ENCODE data around the gene FBXO5.
"Not testable (repeated sequence)": the region's sequence is repeated elsewhere in the genome, so short reads cannot be mapped to it uniquely, and the experiment has no call there.

The FBXO5 gene

GRCh38 chr6:153012856-153013255 lies 30.0 kb upstream of the FBXO5 start:
- no peak for DNase-seq (ENCODE audit: low read depth)
- no peak overlapping the region for H3K4me3 ChIP-seq (ENCODE audit: control insufficient read depth, low read depth, low read length)
- TF ChIP-seq CTCF (conservative IDR thresholded peaks at IDR 0.05; ENCODE audit: control insufficient read depth, insufficient read depth, low read depth, low read length): no peak

GRCh38 chr6:153003366-153003690 lies 20.5 kb upstream of the FBXO5 start:
- TF ChIP-seq CTCF (conservative IDR thresholded peaks at IDR 0.05; ENCODE audit: control insufficient read depth, insufficient read depth, low read depth, low read length): no peak
- H3K4me3 ChIP-seq (ENCODE audit: control insufficient read depth, low read depth, low read length): peak overlapping the region; percentile 96
- no peak for DNase-seq (ENCODE audit: low read depth)

DNA sequence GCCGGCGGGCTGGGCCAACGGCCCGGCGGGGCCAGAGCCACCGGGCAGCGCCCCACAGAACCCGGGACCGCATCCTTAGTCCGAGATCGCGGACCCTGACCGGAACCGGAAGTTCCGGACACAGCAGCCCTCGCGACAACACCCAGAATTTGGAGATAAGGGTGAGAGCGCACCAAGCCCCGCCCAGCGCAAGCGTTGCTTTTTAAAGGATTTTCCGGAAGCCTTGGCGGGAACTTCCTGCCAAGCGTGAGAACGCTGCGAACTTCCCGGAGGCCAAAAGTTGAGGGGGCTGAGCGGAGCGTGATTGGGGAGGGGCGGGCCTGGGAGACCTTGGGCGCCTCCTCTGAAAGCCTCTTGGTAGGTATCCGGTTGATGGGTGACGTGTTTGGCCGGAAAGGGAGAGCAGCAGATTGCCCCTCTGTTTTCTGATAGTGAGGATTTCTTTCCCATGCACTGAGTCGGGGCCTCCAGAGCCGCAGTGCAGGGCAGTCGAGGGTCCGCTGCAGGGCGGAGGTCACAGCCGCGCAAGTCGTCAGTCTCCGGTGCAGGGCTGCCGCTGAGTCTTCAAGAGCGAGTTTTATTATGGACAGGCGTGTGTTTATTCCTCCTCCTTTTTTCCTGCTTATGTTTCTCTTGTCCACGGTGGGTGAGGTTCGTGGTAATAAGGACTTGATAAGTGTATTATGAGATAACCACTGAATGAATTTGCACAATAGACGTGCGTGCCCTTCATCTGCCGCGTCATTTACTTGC lies 19.9 kb upstream of the FBXO5 start, which contains the start of gene MTRF1L:
Gene MTRF1L, minus strand, starts transcription at position 97 of the 753 bp plus-strand sequence. Its CDS starts 24 bp downstream, at position 73.
- peak; percentile 96 for DNase-seq (ENCODE audit: low read depth)
- TF ChIP-seq CTCF (conservative IDR thresholded peaks at IDR 0.05; ENCODE audit: control insufficient read depth, insufficient read depth, low read depth, low read length): no peak
- peak within 1 kb of the TSS; percentile 96 for H3K4me3 ChIP-seq (ENCODE audit: control insufficient read depth, low read depth, low read length)

- TF ChIP-seq CTCF (conservative IDR thresholded peaks at IDR 0.05; ENCODE audit: control insufficient read depth, insufficient read depth, low read depth, low read length): no peak
- peak; percentile 22 for DNase-seq (ENCODE audit: low read depth)
- peak overlapping the region; percentile 96 for H3K4me3 ChIP-seq (ENCODE audit: control insufficient read depth, low read depth, low read length)
Measured at GRCh38 chr6:153001767-153002612, 19.1 kb upstream of the FBXO5 start.

DNA sequence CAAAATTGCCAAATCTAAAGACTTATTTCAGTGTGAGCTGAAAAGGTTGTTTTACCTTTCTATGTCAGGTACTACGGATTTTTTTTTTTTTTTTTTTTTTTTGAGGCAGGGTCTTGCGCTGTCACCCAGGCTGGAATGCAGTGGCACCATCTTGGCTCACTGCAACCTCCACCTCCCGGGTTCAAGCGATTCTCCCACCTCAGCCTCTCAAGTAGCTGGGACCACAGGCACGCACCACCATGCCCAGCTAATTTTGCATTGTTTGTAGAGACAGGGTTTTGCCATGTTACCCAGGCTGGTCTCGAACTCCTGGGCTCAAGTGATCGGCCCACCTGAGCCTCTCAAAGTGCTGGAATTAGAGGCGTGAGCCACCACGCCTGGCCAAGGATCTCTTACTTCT lies 17.9 kb upstream of the FBXO5 start:
- H3K4me3 ChIP-seq (ENCODE audit: control insufficient read depth, low read depth, low read length): peak overlapping the region; percentile 96
- DNase-seq (ENCODE audit: low read depth): not testable (repeated sequence)

DNA sequence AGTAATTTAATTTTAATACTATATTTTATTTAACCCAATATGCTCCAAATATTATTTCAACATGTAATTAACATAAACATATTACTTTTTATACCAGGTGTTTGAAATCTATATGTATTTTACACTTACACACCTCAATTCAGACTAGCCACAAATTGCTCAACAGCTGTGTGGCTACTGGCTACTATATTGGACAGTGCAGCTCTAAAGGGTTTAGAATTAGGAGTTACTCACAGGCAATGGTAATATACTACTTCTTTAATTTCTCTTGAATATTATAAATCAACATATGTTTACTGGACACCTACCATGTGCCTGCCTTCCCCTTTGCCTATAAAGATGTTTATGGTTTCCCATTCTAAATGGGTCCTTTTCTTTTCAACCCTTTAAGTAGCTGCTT lies 17.4 kb upstream of the FBXO5 start:
- DNase-seq (ENCODE audit: low read depth): no peak
- TF ChIP-seq CTCF (conservative IDR thresholded peaks at IDR 0.05; ENCODE audit: control insufficient read depth, insufficient read depth, low read depth, low read length): no peak
- H3K4me3 ChIP-seq (ENCODE audit: control insufficient read depth, low read depth, low read length): no peak overlapping the region

- not testable (repeated sequence) for DNase-seq (ENCODE audit: low read depth); H3K4me3 ChIP-seq (ENCODE audit: control insufficient read depth, low read depth, low read length)
Measured at GRCh38 chr6:152999538-152999937, 16.7 kb upstream of the FBXO5 start.

All from fibroblast of mammary gland (primary cell).